Neuronal stem cell (in vitro differentiated cells): ENCODE results near the gene LMF2.
A peak's percentile ranks its signal among the peaks of the same experiment; 100 is the strongest.

Experiments used
- DNase-seq: peaks from one replicate; pipeline ENCODE4 v3.0.0-alpha.2; 2013; ENCODE audit warnings: low spot score
- H2AFZ ChIP-seq: one replicate; pipeline ENCODE4 v1.6.1; 2013; ENCODE audit warnings: mild to moderate bottlenecking, low read length, inconsistent platforms
- H2AK5ac ChIP-seq: 2 replicates; pipeline ENCODE4 v1.6.1; 2013; ENCODE audit warnings: low read depth, mild to moderate bottlenecking, inconsistent platforms, low read length, moderate library complexity, mixed read lengths
- H2BK120ac ChIP-seq: 2 replicates; pipeline ENCODE4 v1.6.1; 2013; ENCODE audit warnings: low read depth, mild to moderate bottlenecking, inconsistent platforms, low read length, moderate library complexity, mixed read lengths
- H2BK12ac ChIP-seq: one replicate; pipeline ENCODE4 v1.6.1; 2013; ENCODE audit warnings: low read length, inconsistent platforms
- H2BK15ac ChIP-seq: 2 replicates; pipeline ENCODE4 v1.6.1; 2013; ENCODE audit warnings: mild to moderate bottlenecking, low read length, inconsistent platforms, mixed read lengths
- H2BK5ac ChIP-seq: one replicate; pipeline ENCODE4 v1.6.1; 2013; ENCODE audit warnings: inconsistent platforms, mild to moderate bottlenecking, low read length, moderate library complexity
- H3K14ac ChIP-seq: one replicate; pipeline ENCODE4 v1.6.1; 2013; ENCODE audit warnings: low read length, inconsistent platforms
- H3K18ac ChIP-seq: 2 replicates; pipeline ENCODE4 v1.6.1; 2013; ENCODE audit warnings: low read length, inconsistent platforms
- H3K23ac ChIP-seq: 2 replicates; pipeline ENCODE4 v1.6.1; 2013; ENCODE audit warnings: low read depth, mild to moderate bottlenecking, mixed read lengths, low read length, inconsistent platforms; ENCODE audit not compliant: poor library complexity
- H3K27ac ChIP-seq: replicated peaks from 3 replicates; pipeline ENCODE4 v1.5.1; 2013; ENCODE audit warnings: low read length, inconsistent platforms
- H3K27me3 ChIP-seq, 3 experiments: 2 replicates each; pipeline ENCODE4 v1.6.1; 2013; ENCODE audit warnings: low read length in 3 of 3, mild to moderate bottlenecking in 2 of 3, inconsistent platforms in 1 of 3, low read depth in 1 of 3, mixed read lengths in 1 of 3, moderate library complexity in 1 of 3; ENCODE audit not compliant: control insufficient read depth in 3 of 3, insufficient read depth in 3 of 3
- H3K36me3 ChIP-seq, 2 donors: replicated peaks in 1 of 2; 2 replicates each; pipeline ENCODE4 v1.6.1; 2013; ENCODE audit warnings: low read length in 2 of 2; ENCODE audit not compliant: control insufficient read depth in 2 of 2, insufficient read depth in 2 of 2
- H3K4ac ChIP-seq: 2 replicates; pipeline ENCODE4 v1.6.1; 2013; ENCODE audit warnings: inconsistent platforms, mild to moderate bottlenecking, low read length, moderate library complexity
- H3K4me1 ChIP-seq, 2 donors: 1 replicate in 1 of 2; 2 replicates in 1 of 2; pipeline ENCODE4 v1.6.1; 2013; ENCODE audit warnings: low read length in 2 of 2, low read depth in 1 of 2; ENCODE audit not compliant: control insufficient read depth in 2 of 2, insufficient read depth in 1 of 2
- H3K4me2 ChIP-seq: one replicate; pipeline ENCODE4 v1.6.1; 2013; ENCODE audit warnings: mild to moderate bottlenecking, low read length, inconsistent platforms; ENCODE audit not compliant: insufficient read depth, poor library complexity, severe bottlenecking
- H3K4me3 ChIP-seq, 2 donors: 2 replicates each; pipeline ENCODE4 v1.5.1; 2013; ENCODE audit warnings: low read length in 2 of 2, mild to moderate bottlenecking in 2 of 2, inconsistent platforms in 1 of 2, moderate library complexity in 1 of 2
- H3K79me1 ChIP-seq: one replicate; pipeline ENCODE4 v1.6.1; 2013; ENCODE audit warnings: low read depth, mild to moderate bottlenecking, inconsistent platforms, low read length, moderate library complexity
- H3K9ac ChIP-seq: one replicate; pipeline ENCODE4 v1.6.1; 2013; ENCODE audit warnings: mild to moderate bottlenecking, low read depth, low read length, inconsistent platforms; ENCODE audit not compliant: poor library complexity
- H3K9me3 ChIP-seq, 2 donors: replicated peaks in 1 of 2; 2 replicates each; pipeline versions ENCODE3 to v1.6.1; 2013; ENCODE audit warnings: low read length in 2 of 2, mild to moderate bottlenecking in 2 of 2, inconsistent platforms in 1 of 2, low read depth in 1 of 2, mixed read lengths in 1 of 2, moderate library complexity in 1 of 2; ENCODE audit not compliant: control insufficient read depth in 2 of 2, insufficient read depth in 1 of 2
- H4K8ac ChIP-seq: one replicate; pipeline ENCODE4 v1.6.1; 2013; ENCODE audit warnings: low read depth, mild to moderate bottlenecking, inconsistent platforms, low read length, moderate library complexity
- H4K91ac ChIP-seq: one replicate; pipeline ENCODE4 v1.6.1; 2013; ENCODE audit warnings: low read length, low read depth, mild to moderate bottlenecking, inconsistent platforms; ENCODE audit not compliant: poor library complexity
- WGBS, 2 donors: extraction: QIAGEN DNeasy Blood & Tissue Kit; methylation state at CpG; one replicate each; pipeline ENCODE4 v1.1.7; 2013; ENCODE audit warnings: missing lambda C conversion rate in 2 of 2, mixed read lengths in 1 of 2; ENCODE audit not compliant: insufficient read length in 2 of 2, insufficient replicate concordance in 1 of 2; ENCODE audit errors: extremely low coverage in 2 of 2; 5-methylcytosine and 5-hydroxymethylcytosine counted together

LMF2 gene

GRCh38 chr22:50469377-50470305 is 37.9 kb downstream of the LMF2 start:
- no peaks in the 10 kb centered on the region for H3K9me3 ChIP-seq
- H3K27me3 ChIP-seq: no peaks in the 10 kb centered on the region
- H2BK12ac ChIP-seq: peak overlapping the region; percentile 22
- peaks cover 62% of the 10 kb centered on the region for H3K79me1 ChIP-seq
- peaks cover 25 to 61% of the 10 kb centered on the region in 2 donors for H3K36me3 ChIP-seq
- peak overlapping the region; percentile 52 for H2AK5ac ChIP-seq
- no peak overlapping the region for H3K4me3 ChIP-seq
- peak overlapping the region; percentile 86 for H3K9ac ChIP-seq
- H3K27ac ChIP-seq: no peak overlapping the region
- peaks cover 6 to 11% of the 10 kb centered on the region in 2 donors for H3K4me1 ChIP-seq
- H2BK5ac ChIP-seq: peak overlapping the region; percentile 66
- H3K23ac ChIP-seq: peak overlapping the region; percentile 80
- no CpG with 5 or more reads among the region's 25 CpGs for WGBS, 2 donors
- peak overlapping the region; percentile 89 for H3K4ac ChIP-seq
- H4K8ac ChIP-seq: no peak overlapping the region
- no peak overlapping the region for H3K4me2 ChIP-seq
- no peak overlapping the region for H3K18ac ChIP-seq
- no peak overlapping the region for H2AFZ ChIP-seq
- no peak for DNase-seq
- peak overlapping the region; percentile 47 for H3K14ac ChIP-seq
- H4K91ac ChIP-seq: no peak overlapping the region
- no peak overlapping the region for H2BK120ac ChIP-seq
- no peak overlapping the region for H2BK15ac ChIP-seq

GRCh38 chr22:50468626-50469025 is 38.9 kb downstream of the LMF2 start:
- H3K9ac ChIP-seq: no peak overlapping the region
- no peak overlapping the region for H3K4me3 ChIP-seq
- no CpG with 5 or more reads among the region's 8 CpGs for WGBS, 2 donors
- no peak overlapping the region for H3K4me2 ChIP-seq
- H3K36me3 ChIP-seq: peaks cover 35 to 70% of the 10 kb centered on the region in 2 donors
- H3K4me1 ChIP-seq: peaks cover 2 to 7% of the 10 kb centered on the region in 2 donors
- peaks cover 53% of the 10 kb centered on the region for H3K79me1 ChIP-seq
- no peak overlapping the region for H3K4ac ChIP-seq
- no peak overlapping the region for H3K27ac ChIP-seq
- no peak overlapping the region for H2BK120ac ChIP-seq
- H2AK5ac ChIP-seq: no peak overlapping the region
- no peak overlapping the region for H2BK15ac ChIP-seq
- H3K27me3 ChIP-seq: no peaks in the 10 kb centered on the region
- H4K91ac ChIP-seq: no peak overlapping the region
- no peak for DNase-seq
- no peak overlapping the region for H4K8ac ChIP-seq
- no peak overlapping the region for H3K23ac ChIP-seq
- H2BK5ac ChIP-seq: no peak overlapping the region
- H3K9me3 ChIP-seq: no peaks in the 10 kb centered on the region
- H3K18ac ChIP-seq: no peak overlapping the region
- H2AFZ ChIP-seq: no peak overlapping the region
- no peak overlapping the region for H3K14ac ChIP-seq
- no peak overlapping the region for H2BK12ac ChIP-seq

GRCh38 chr22:50467773-50468440 is 39.6 kb downstream of the LMF2 start:
- H3K4me3 ChIP-seq: no peak overlapping the region
- no peak overlapping the region for H2BK5ac ChIP-seq
- H2BK15ac ChIP-seq: no peak overlapping the region
- no peak for DNase-seq
- peaks cover 0 to 3% of the 10 kb centered on the region in 2 donors for H3K4me1 ChIP-seq
- peaks cover 40 to 71% of the 10 kb centered on the region in 2 donors for H3K36me3 ChIP-seq
- H2AK5ac ChIP-seq: no peak overlapping the region
- H2BK120ac ChIP-seq: no peak overlapping the region
- no peak overlapping the region for H4K91ac ChIP-seq
- H3K27ac ChIP-seq: no peak overlapping the region
- H3K14ac ChIP-seq: no peak overlapping the region
- no peak overlapping the region for H3K4ac ChIP-seq
- H3K23ac ChIP-seq: no peak overlapping the region
- no peak overlapping the region for H2BK12ac ChIP-seq
- no peaks in the 10 kb centered on the region for H3K9me3 ChIP-seq
- H3K18ac ChIP-seq: no peak overlapping the region
- no peaks in the 10 kb centered on the region for H3K27me3 ChIP-seq
- H3K79me1 ChIP-seq: peaks cover 47% of the 10 kb centered on the region
- no peak overlapping the region for H3K9ac ChIP-seq
- H3K4me2 ChIP-seq: no peak overlapping the region
- WGBS, 2 donors: no CpG with 5 or more reads among the region's 22 CpGs
- no peak overlapping the region for H2AFZ ChIP-seq
- H4K8ac ChIP-seq: no peak overlapping the region

GRCh38 chr22:50467341-50467740 is 40.2 kb downstream of the LMF2 start:
- Histone ChIP-seq H3K4me3 (no peak overlapping the region), H2BK5ac (no peak overlapping the region), H3K18ac (no peak overlapping the region), H3K4ac (no peak overlapping the region), H2AFZ (no peak overlapping the region), H3K27me3 (no peaks in the 10 kb centered on the region), H3K23ac (peak overlapping the region; percentile 73), H3K36me3 (peaks cover 45 to 71% of the 10 kb centered on the region in 2 donors), H3K79me1 (peaks cover 43% of the 10 kb centered on the region), H2BK12ac (no peak overlapping the region), H3K4me2 (peak overlapping the region; percentile 18), H3K4me1 (peaks cover 0 to 3% of the 10 kb centered on the region in 2 donors), H2BK15ac (no peak overlapping the region), H3K27ac (no peak overlapping the region), H3K14ac (no peak overlapping the region), H4K8ac (no peak overlapping the region), H3K9me3 (no peaks in the 10 kb centered on the region), H2AK5ac (no peak overlapping the region), H3K9ac (no peak overlapping the region), H4K91ac (no peak overlapping the region), H2BK120ac (no peak overlapping the region)
- no CpG with 5 or more reads among the region's 24 CpGs for WGBS, 2 donors
- DNase-seq: no peak
